Esophagus mucosa (tissue), 1 donor: Measurements from ENCODE around the gene SUSD5. TPM values are rescaled to one million over a fixed set of nuclear protein-coding genes. Genes with fewer than 3 reads are reported as not detected.
"Not testable (repeated sequence)": the region's sequence is repeated elsewhere in the genome, so short reads cannot be mapped to it uniquely, and the experiment has no call there.

Experiments
- ATAC-seq: fragments of 200-7000 bp; cut with Tn5 transposase; one replicate; pipeline ENCODE4 v1.9.1; 2020
- total RNA-seq: library from RNA; stranded (reverse); gene quantifications from one replicate; pipeline ENCODE4 v1.2.4, GENCODE V29; 2023
- donor health status: DM: yes; HTN: yes; CAD: no.

The SUSD5 gene
- total RNA-seq, 1 donor from 2014 or later, result 0.08 TPM

- ATAC-seq, result no peak
Observed at GRCh38 chr3:33187368-33187634, 31.3 kb downstream of the SUSD5 start.

- no peak for ATAC-seq
Observed at GRCh38 chr3:33186524-33187367, 31.9 kb downstream of the SUSD5 start.

- ATAC-seq, result no peak
Observed at GRCh38 chr3:33184863-33185262, 33.7 kb downstream of the SUSD5 start.

GRCh38 chr3:33181641-33182040, 37.0 kb downstream of the SUSD5 start:
- not testable (repeated sequence) for ATAC-seq

GRCh38 chr3:33181229-33181628, 37.4 kb downstream of the SUSD5 start:
- ATAC-seq, result no peak

- no peak for ATAC-seq
Observed at GRCh38 chr3:33179132-33179531, 39.5 kb downstream of the SUSD5 start.

DNA sequence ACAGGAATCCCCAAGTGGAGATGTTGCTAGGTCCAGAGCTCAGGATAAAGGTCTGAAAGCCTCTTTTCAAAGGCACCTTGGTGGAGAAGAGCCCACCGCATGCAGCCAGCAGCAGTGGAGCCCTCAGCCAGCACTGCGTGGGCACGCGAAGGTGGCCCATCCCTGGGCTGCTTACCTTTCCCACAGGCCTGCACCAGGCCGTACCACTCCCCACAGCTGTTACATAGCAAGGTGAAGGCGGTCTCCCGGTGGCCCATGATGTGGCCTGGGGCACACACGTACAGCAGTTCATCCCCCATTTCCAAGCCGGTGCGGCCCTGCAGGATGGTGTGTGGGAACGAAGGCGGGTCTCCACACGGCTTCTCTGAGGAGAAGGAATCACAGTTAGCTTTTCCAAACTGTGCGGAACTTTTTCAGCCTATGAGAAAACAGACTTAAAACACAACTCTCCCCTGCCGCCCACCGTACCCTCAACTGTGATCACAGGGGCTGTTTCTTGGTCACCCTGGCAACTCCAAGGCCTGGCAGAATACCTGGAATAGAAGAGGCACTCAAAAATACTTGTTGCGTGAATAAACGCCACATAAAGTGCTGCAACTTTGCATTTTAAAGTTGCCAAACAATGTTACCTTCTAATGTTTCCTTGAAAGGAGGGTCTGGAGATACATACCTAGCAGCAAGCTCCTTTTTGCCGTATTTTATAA, 43.7 kb downstream of the SUSD5 start:
- ATAC-seq, result no peak

GRCh38 chr3:33174095-33174494, 44.5 kb downstream of the SUSD5 start:
- no peak for ATAC-seq

DNA sequence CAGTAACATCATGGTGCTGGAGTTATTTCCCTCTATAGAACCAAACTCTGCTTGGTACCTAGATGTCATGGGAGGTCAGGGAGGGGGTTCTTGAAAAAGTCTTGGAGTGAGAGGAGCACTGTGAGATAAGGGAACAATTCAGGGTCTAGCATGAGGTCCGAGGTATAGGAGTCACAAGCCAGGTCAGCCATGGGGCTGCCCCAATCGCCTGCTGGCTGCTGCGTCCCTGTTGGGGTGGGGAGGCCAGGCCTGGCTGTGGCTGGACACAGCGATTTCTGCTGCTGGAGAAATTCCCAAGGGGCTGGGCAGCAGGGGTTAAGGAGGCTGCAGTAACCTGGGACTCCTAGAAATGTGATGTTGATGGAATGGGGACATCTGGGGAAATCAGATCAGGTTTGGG, 44.9 kb downstream of the SUSD5 start:
- ATAC-seq, result no peak

DNA sequence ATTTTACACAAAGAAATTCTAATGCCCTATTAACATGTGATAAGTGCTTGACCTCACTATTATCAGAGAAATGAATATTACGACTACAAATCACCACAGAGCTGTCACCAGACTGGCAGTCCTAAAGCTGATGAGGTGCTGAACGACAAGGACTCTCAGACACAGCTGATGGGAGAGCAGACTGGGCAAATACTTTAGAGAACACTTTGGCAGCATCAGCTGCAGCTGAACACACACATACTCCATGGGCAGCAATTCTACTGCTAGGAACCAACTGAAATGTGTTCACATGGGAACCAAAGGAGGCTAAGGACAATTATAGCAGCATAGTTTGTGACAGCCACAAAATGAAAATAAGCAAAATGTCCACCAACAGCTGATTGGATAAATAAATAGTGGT, 45.5 kb downstream of the SUSD5 start:
- no peak for ATAC-seq

DNA sequence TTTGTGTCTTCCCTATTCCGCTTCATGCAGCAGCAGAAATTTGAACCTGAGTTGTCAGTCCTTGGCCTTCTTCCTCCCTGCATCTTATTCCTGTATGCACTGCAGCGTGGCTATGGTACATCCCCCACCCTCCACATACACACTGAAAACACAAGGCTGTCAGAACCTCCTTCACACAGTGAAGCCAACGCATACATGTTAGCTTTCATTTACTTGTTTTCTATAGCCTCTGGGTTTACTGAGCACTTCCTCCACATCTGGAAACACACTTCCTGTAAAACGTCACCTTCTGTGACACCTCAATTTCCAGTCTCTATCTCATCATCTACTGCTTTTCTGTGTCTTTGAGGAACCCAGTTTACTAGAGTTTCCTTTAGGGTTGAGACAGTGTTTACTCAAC, 47.0 kb downstream of the SUSD5 start:
- no peak for ATAC-seq

GRCh38 chr3:33170531-33170930, 48.1 kb downstream of the SUSD5 start:
- no peak for ATAC-seq

- no peak for ATAC-seq
Observed at GRCh38 chr3:33167716-33168336, 50.8 kb downstream of the SUSD5 start.

DNA sequence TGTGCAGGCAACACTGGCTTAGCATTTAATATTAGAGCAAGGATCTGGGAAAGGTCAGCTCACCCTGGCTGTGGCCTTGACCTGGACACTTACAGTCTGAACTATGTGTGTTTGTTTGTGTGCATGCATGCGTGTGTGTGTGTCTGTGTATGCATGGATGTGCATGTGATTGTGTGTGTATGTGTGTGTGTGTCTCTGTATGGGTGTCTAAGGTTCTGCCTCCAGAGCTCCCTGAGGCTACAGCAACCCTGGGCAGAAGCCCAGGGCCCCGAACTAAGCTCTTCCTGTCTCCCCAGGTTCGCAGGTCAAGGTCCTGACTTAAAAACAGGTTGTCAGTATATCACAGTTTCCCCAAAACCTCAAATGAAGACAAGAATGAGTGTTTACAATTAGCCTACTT, 51.3 kb downstream of the SUSD5 start:
- ATAC-seq, result no peak

DNA sequence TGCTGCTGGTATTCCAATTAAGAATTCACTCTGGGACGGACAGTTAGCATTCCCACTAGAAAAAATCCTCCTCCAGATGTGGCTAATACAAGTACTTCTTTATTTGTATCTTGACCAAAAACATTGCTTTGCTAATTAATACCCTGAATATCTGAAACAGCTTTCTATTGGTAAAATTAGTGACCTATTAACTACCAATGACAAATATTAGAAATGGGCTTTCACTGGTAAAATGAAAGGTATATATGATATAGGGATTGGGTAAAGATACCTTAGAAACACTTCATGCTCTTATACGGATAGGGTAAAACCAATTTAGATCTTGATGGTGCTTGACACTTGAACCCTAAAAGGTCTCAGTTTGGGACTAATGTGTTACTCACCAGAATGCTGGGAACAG, 52.5 kb downstream of the SUSD5 start:
- ATAC-seq, result no peak

- ATAC-seq, result no peak
Observed at GRCh38 chr3:33165372-33165771, 53.2 kb downstream of the SUSD5 start.

GRCh38 chr3:33162621-33163020, 56.0 kb downstream of the SUSD5 start:
- ATAC-seq, result not testable (repeated sequence)

GRCh38 chr3:33159981-33160380, 58.6 kb downstream of the SUSD5 start:
- no peak for ATAC-seq

DNA sequence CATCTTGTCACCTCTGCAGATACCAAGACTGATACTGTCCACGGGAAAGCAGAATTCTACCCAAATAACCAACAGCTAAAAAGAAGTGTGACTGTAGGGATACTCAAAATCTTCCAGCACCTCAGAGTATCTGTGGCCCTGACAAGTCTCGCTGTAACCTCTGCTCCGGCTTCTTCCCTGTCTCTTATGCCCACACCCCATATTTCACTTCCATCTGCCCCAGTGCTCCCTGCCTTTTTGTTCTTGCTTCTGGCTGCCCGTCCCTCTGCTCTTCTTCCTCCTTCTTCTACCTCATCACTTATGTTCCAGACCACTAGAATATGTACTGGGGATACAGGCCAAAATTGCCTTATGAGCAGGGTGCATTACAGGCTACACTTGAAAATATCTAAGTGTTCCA, 59.4 kb downstream of the SUSD5 start:
- no peak for ATAC-seq

GRCh38 chr3:33155301-33155700, 63.3 kb downstream of the SUSD5 start:
- ATAC-seq, result no peak

DNA sequence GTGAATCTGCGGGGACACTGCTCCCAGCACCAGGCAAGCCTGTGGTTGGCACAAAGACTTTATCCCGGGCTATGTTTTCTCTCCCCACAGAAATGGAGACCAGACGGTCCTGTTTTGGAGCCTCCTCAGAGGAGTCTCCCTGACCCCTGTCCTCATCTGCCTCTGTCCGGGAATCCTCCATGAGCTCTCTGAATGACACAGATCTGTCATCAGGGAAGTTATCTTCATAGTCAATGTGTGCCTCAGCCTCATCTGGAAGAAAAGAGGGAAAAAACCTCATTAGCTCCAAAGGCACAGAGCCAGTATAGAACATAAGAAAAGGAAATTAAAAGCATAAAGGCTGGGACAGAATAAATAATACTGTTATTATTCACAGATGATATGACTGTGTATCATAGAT, 64.8 kb downstream of the SUSD5 start:
- ATAC-seq, result no peak

DNA sequence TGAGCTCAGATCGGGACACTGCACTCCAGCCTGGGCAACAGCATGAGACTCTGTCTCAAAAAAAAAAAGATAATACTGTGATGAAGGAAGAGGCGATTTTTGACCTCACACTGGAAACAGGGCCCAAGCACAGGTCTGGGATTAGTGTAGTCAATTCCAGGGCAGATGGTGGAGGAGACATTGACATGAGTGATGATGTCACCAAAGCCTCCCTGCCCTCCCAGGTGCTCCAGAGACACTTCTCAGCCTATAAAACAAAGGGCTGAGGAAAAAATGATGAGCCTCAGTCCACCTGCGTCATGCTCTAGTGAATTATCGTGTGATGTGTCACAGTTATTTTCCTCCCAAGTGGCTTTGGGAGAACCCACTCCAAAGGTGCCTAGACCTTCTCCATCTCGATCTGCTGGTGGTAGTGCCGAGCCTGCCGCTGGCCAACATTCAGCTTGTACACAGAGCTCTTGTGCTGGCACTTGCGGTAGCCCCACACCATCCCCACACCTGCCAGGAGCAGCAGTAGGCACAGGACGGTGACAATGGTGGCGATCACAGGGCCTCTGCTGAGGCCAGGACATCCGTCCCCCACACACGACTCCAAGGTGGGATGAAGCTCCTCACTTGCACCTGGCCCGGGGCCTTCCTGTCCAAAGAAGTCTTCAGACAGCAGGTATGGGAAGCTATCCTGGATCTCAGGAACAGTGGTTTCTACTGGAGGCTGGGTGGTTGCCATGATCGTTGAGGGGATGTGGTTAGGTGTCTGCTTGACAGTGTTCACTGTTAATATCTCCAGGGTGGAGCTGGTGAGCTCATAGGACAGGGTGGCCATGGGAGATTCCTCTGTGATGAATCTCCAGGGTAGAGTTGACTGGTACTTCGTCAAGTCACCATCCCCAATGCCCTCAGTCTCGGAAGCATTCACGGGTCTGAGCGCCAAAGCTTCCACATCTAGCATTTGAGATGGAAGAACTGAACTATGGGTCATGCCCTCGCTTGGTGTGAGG, 65.9 kb downstream of the SUSD5 start:
- no peak for ATAC-seq

GRCh38 chr3:33149342-33149741, 69.3 kb downstream of the SUSD5 start:
- ATAC-seq, result no peak
